ENCODE results near the gene CASP4.

The CASP4 gene

GRCh38 chr11:104895634-104896033 is 72.7 kb downstream of the CASP4 start:
- no peak overlapping the region for H3K4me3 ChIP-seq (ENCODE audit: low read length)
- TF ChIP-seq CTCF (IDR thresholded peaks at IDR 0.05; ENCODE audit: insufficient read depth, low read depth, low read length, missing control alignments) = no peak
- no peak for DNase-seq (ENCODE audit: low read depth)

GRCh38 chr11:104893876-104894275 is 74.5 kb downstream of the CASP4 start:
- no peak for DNase-seq (ENCODE audit: low read depth)
- no peak overlapping the region for H3K4me3 ChIP-seq (ENCODE audit: low read length)
- TF ChIP-seq CTCF (IDR thresholded peaks at IDR 0.05; ENCODE audit: insufficient read depth, low read depth, low read length, missing control alignments) = no peak
